Muscle of leg (tissue), 11 donors: ENCODE data around the gene FYN. TPM values are rescaled to one million over a fixed set of nuclear protein-coding genes. Genes with fewer than 3 reads are reported as not detected.

Experiments used
- DNase-seq: peaks from one replicate; pipeline ENCODE4 v3.0.0; 2013
- H3K27ac ChIP-seq: one replicate; pipeline ENCODE4 v1.5.1; 2013; ENCODE audit warnings: mild to moderate bottlenecking, low read length, control low read depth
- H3K27me3 ChIP-seq: one replicate; pipeline ENCODE4 v1.6.1; 2013; ENCODE audit warnings: low read length; ENCODE audit not compliant: control insufficient read depth, insufficient read depth
- H3K36me3 ChIP-seq: one replicate; pipeline ENCODE4 v1.6.1; 2013; ENCODE audit warnings: low read length; ENCODE audit not compliant: control insufficient read depth, insufficient read depth
- H3K4me1 ChIP-seq: one replicate; pipeline ENCODE4 v1.6.1; 2013; ENCODE audit warnings: low read length; ENCODE audit not compliant: control insufficient read depth, insufficient read depth
- H3K4me3 ChIP-seq: one replicate; pipeline ENCODE4 v1.5.1; 2013; ENCODE audit warnings: low read length, control low read depth
- H3K9me3 ChIP-seq: replicated peaks from 2 replicates; pipeline ENCODE4 v1.6.1; 2013; ENCODE audit warnings: low read depth, low read length; ENCODE audit not compliant: control insufficient read depth
- WGBS: methylation state at CpG from one replicate; pipeline ENCODE4 v1.1.5; 2013; ENCODE audit warnings: missing lambda C conversion rate; ENCODE audit not compliant: insufficient coverage; 5-methylcytosine and 5-hydroxymethylcytosine counted together
- polyA plus RNA-seq, 8 donors: library from polyadenylated mRNA; unstranded; fragments of 120-200 nt; gene quantifications; one replicate each; pipeline versions ENCODE4 v1.2.1 to v1.2.3, GENCODE V29; 2013; ENCODE audit warnings: inconsistent platforms in 1 of 8, low replicate concordance in 1 of 8; ENCODE audit not compliant: insufficient read length in 8 of 8, insufficient read depth in 1 of 8
- total RNA-seq: library from RNA; stranded (reverse); fragments of 120-200 nt; gene quantifications from one replicate; pipeline ENCODE4 v1.2.4, GENCODE V29; 2013

The FYN gene
- total and polyA plus RNA-seq, 9 donors: 97.1 to 181 (median 152) TPM

- H3K4me1 ChIP-seq: peaks cover 53% of the 10 kb centered on the region
- no peak for DNase-seq
- peaks cover 9% of the 10 kb centered on the region for H3K36me3 ChIP-seq
- H3K27me3 ChIP-seq: no peaks in the 10 kb centered on the region
- H3K27ac ChIP-seq: peak overlapping the region; percentile 93
- no peaks in the 10 kb centered on the region for H3K9me3 ChIP-seq
- 72% methylated on average over 4 of the region's 4 CpGs for WGBS
- H3K4me3 ChIP-seq: no peak overlapping the region
Observed at GRCh38 chr6:111745186-111745585, 128.1 kb downstream of the FYN start.

GRCh38 chr6:111743862-111744692 lies 129.2 kb downstream of the FYN start:
- 27% methylated on average over 4 of the region's 8 CpGs for WGBS
- peak; percentile 99 for DNase-seq
- H3K27ac ChIP-seq: peak overlapping the region; percentile 93
- H3K4me1 ChIP-seq: peaks cover 61% of the 10 kb centered on the region
- peaks cover 12% of the 10 kb centered on the region for H3K36me3 ChIP-seq
- H3K4me3 ChIP-seq: no peak overlapping the region
- H3K9me3 ChIP-seq: no peaks in the 10 kb centered on the region
- no peaks in the 10 kb centered on the region for H3K27me3 ChIP-seq

GRCh38 chr6:111743360-111743759 lies 129.9 kb downstream of the FYN start:
- 8% methylated on average over 4 of the region's 5 CpGs for whole genome bisulfite sequencing
- no peak overlapping the region for H3K4me3 ChIP-seq
- H3K9me3 ChIP-seq: no peaks in the 10 kb centered on the region
- peaks cover 16% of the 10 kb centered on the region for H3K36me3 ChIP-seq
- no peaks in the 10 kb centered on the region for H3K27me3 ChIP-seq
- H3K27ac ChIP-seq: peak overlapping the region; percentile 93
- peak; percentile 78 for DNase-seq
- peaks cover 65% of the 10 kb centered on the region for H3K4me1 ChIP-seq

- H3K27ac ChIP-seq: peak overlapping the region; percentile 93
- WGBS: 77% methylated on average over 4 of the region's 5 CpGs
- peaks cover 58% of the 10 kb centered on the region for H3K4me1 ChIP-seq
- H3K9me3 ChIP-seq: no peaks in the 10 kb centered on the region
- peaks cover 18% of the 10 kb centered on the region for H3K36me3 ChIP-seq
- H3K4me3 ChIP-seq: no peak overlapping the region
- DNase-seq: no peak
- H3K27me3 ChIP-seq: no peaks in the 10 kb centered on the region
Observed at GRCh38 chr6:111741177-111741952, 131.9 kb downstream of the FYN start.

DNA sequence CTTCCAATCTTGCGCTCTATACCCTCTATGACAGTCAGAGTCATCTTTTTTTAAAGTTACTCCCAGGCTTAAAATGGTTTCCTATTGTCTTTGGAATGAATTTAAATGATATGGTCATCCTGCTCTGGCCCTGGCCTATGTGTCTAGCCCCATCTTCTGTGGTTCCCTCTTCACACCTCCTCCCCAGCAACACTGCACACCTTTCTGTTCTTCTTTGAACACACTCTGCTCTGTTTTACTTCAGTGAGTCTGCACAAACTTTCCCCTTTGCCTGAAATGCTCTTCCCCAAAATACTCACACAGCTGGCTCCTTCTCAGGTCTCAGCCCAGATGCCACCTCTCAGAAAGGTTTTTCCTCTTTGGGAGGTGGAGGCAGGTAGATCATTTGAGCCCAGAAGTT lies 132.7 kb downstream of the FYN start:
- WGBS: no CpG with 5 or more reads among the region's 1 CpG
- Histone ChIP-seq H3K27me3 (no peaks in the 10 kb centered on the region), H3K9me3 (no peaks in the 10 kb centered on the region), H3K4me3 (no peak overlapping the region), H3K27ac (no peak overlapping the region), H3K36me3 (peaks cover 20% of the 10 kb centered on the region), H3K4me1 (peaks cover 56% of the 10 kb centered on the region)
- DNase-seq: no peak

GRCh38 chr6:111739257-111739696 lies 134.0 kb downstream of the FYN start:
- H3K36me3 ChIP-seq: peaks cover 20% of the 10 kb centered on the region
- H3K4me1 ChIP-seq: peaks cover 53% of the 10 kb centered on the region
- no peaks in the 10 kb centered on the region for H3K27me3 ChIP-seq
- no peak overlapping the region for H3K27ac ChIP-seq
- no peaks in the 10 kb centered on the region for H3K9me3 ChIP-seq
- DNase-seq: no peak
- WGBS: no CpG with 5 or more reads among the region's 4 CpGs
- no peak overlapping the region for H3K4me3 ChIP-seq

DNA sequence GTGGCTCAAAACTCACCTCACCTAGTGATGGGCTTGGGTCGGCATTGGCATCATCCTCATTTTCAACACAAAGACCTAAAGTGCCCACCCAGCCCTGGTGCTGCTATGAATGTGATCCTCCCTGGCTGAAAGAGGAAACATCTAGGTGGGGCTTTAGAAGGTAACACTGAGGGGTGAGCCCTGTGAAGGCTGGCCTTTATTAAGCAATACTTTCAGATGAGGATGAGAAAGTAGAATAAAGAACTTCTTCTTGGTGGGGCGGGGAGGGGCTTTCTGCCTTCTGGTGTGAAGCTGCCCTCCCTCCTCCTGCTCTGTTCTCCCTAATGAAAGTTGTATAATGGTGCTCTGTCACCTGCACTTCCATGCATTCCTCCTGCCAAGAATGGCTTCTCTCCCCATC lies 134.6 kb downstream of the FYN start:
- no peak for DNase-seq
- WGBS: no CpG with 5 or more reads among the region's 2 CpGs
- H3K4me1 ChIP-seq: peaks cover 53% of the 10 kb centered on the region
- no peak overlapping the region for H3K27ac ChIP-seq
- no peaks in the 10 kb centered on the region for H3K9me3 ChIP-seq
- H3K36me3 ChIP-seq: peaks cover 23% of the 10 kb centered on the region
- no peak overlapping the region for H3K4me3 ChIP-seq
- no peaks in the 10 kb centered on the region for H3K27me3 ChIP-seq

DNA sequence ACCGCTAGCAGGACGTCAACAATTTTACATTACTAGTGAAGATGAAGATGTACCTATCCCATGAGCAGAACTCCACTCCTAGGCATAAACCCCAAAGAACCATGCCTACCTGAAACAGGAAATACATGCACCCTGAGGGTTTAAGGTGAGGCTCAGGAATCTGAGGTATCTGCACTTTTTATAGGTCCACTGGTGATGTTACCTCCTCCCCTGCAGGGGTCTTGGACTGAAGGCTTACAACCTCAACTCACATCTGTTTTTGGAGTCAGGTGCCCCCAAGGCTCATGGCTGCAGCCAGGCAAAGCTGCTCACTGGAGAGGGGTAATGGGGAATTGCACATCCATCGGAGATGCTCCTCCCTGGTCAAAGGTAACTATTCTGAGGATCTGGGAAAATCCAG lies 135.1 kb downstream of the FYN start:
- H3K27ac ChIP-seq: no peak overlapping the region
- H3K27me3 ChIP-seq: no peaks in the 10 kb centered on the region
- WGBS: no CpG with 5 or more reads among the region's 3 CpGs
- peaks cover 51% of the 10 kb centered on the region for H3K4me1 ChIP-seq
- no peak overlapping the region for H3K4me3 ChIP-seq
- no peaks in the 10 kb centered on the region for H3K9me3 ChIP-seq
- H3K36me3 ChIP-seq: peaks cover 28% of the 10 kb centered on the region
- DNase-seq: no peak

DNA sequence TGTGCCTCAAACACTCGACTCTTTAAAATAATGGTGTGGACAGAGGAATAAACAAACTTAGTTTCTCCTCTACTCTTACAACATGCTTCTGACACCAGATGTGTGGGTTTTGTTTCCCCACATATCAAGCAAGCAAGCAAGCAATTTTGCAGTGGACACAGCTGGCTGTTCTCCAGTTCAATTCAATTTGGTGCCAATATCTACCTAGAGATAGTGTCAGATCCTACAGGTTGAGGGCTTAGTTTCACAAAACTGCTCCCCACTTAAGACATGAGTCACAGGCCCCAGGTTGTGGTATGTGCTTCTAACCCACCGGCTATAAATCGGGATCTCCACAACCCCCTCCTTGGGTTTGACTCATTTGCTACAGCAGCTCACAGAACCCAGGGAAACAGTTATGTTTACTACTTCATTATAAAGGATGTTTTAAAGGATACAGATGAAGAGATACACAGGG lies 136.2 kb downstream of the FYN start:
- no CpG with 5 or more reads among the region's 3 CpGs for WGBS

GRCh38 chr6:111736005-111736608 lies 137.1 kb downstream of the FYN start:
- peaks cover 53% of the 10 kb centered on the region for H3K4me1 ChIP-seq
- no peak for DNase-seq

More for the DNA sequence above, 136.2 kb downstream of the FYN start:
- Histone ChIP-seq H3K4me1 (peaks cover 50% of the 10 kb centered on the region), H3K9me3 (peaks cover 8% of the 10 kb centered on the region), H3K27me3 (no peaks in the 10 kb centered on the region), H3K36me3 (peaks cover 36% of the 10 kb centered on the region), H3K27ac (no peak overlapping the region), H3K4me3 (no peak overlapping the region)
- DNase-seq: no peak

More at GRCh38 chr6:111736005-111736608, 137.1 kb downstream of the FYN start:
- H3K36me3 ChIP-seq: peaks cover 35% of the 10 kb centered on the region
- no peaks in the 10 kb centered on the region for H3K27me3 ChIP-seq
- H3K27ac ChIP-seq: no peak overlapping the region
- 100% methylated on average over 3 of the region's 4 CpGs for WGBS
- no peak overlapping the region for H3K4me3 ChIP-seq
- H3K9me3 ChIP-seq: peaks cover 8% of the 10 kb centered on the region
